Keratinocyte (primary cell): Measurements from ENCODE around the gene SLC22A31. TPM values are rescaled to one million over a fixed set of nuclear protein-coding genes. Genes with fewer than 3 reads are reported as not detected.

Experiments used
- DNase-seq: peaks from one replicate; pipeline ENCODE4 v3.0.0-alpha.2; 2011; ENCODE audit warnings: low read depth, missing footprints, low spot score
- FAIRE-seq: peaks from 2 replicates; lab custom pipeline; 2011; peaks lifted over from hg19 to GRCh38; lab: Jason Lieb, UNC
- H2AFZ ChIP-seq: 2 replicates; pipeline ENCODE4 v1.6.0; 2012; ENCODE audit warnings: low read length, control low read depth, inconsistent platforms; ENCODE audit not compliant: control insufficient read depth
- H3K27ac ChIP-seq: 2 replicates; pipeline ENCODE4 v1.5.1; 2011; ENCODE audit warnings: low read length; ENCODE audit not compliant: control insufficient read depth, insufficient read depth
- H3K27me3 ChIP-seq: 3 replicates; pipeline ENCODE4 v1.6.0; 2011; ENCODE audit warnings: low read length; ENCODE audit not compliant: control insufficient read depth, insufficient read depth; ENCODE audit errors: extremely low read depth
- H3K36me3 ChIP-seq, 2 experiments: 2 replicates in 1 of 2; 3 replicates in 1 of 2; pipeline ENCODE4 v1.5.1; 2011; ENCODE audit warnings: low read length in 2 of 2, mild to moderate bottlenecking in 1 of 2; ENCODE audit not compliant: control insufficient read depth in 2 of 2, insufficient read depth in 2 of 2; ENCODE audit errors: extremely low read depth in 1 of 2
- H3K4me1 ChIP-seq: 3 replicates; pipeline ENCODE4 v1.5.1; 2011; ENCODE audit warnings: low read length; ENCODE audit not compliant: control insufficient read depth, insufficient read depth; ENCODE audit errors: extremely low read depth
- H3K4me2 ChIP-seq: 3 replicates; pipeline ENCODE4 v1.6.0; 2011; ENCODE audit warnings: low read depth, low read length; ENCODE audit not compliant: control insufficient read depth, insufficient read depth; ENCODE audit errors: extremely low read depth
- H3K4me3 ChIP-seq, 3 experiments: fragments of 200-600 bp in 1 of 3; sonication (generic) in 1 of 3; 2 replicates in 2 of 3; 3 replicates in 1 of 3; pipeline ENCODE4 v1.5.1; 2011 to 2016; ENCODE audit warnings: low read length in 3 of 3, mild to moderate bottlenecking in 3 of 3, control low read depth in 2 of 3, inconsistent platforms in 1 of 3, low read depth in 1 of 3, mixed read lengths in 1 of 3, mixed run types in 1 of 3, moderate library complexity in 1 of 3; ENCODE audit not compliant: control insufficient read depth in 2 of 3, insufficient read depth in 2 of 3; ENCODE audit errors: extremely low read depth in 1 of 3
- H3K79me2 ChIP-seq: 2 replicates; pipeline ENCODE4 v1.6.0; 2012; ENCODE audit warnings: low read length; ENCODE audit not compliant: control insufficient read depth, insufficient read depth
- H3K9ac ChIP-seq: 3 replicates; pipeline ENCODE4 v1.6.0; 2011; ENCODE audit warnings: low read length; ENCODE audit not compliant: control insufficient read depth, insufficient read depth; ENCODE audit errors: extremely low read depth
- H3K9me1 ChIP-seq: 3 replicates; pipeline ENCODE4 v1.6.0; 2011; ENCODE audit warnings: low read length; ENCODE audit not compliant: control insufficient read depth, insufficient read depth; ENCODE audit errors: extremely low read depth
- H3K9me3 ChIP-seq: 2 replicates; pipeline ENCODE4 v1.5.1; 2012; ENCODE audit warnings: low read depth, low read length; ENCODE audit not compliant: control insufficient read depth
- H4K20me1 ChIP-seq: 3 replicates; pipeline ENCODE4 v1.6.0; 2011; ENCODE audit warnings: low read length; ENCODE audit not compliant: control insufficient read depth, insufficient read depth; ENCODE audit errors: extremely low read depth
- CTCF ChIP-seq, 3 experiments: IDR thresholded peaks in 1 of 3; conservative IDR thresholded peaks in 1 of 3; optimal IDR thresholded peaks in 1 of 3; 2 replicates in 2 of 3; 3 replicates in 1 of 3; pipeline versions ENCODE3 to v1.5.1; 2011; ENCODE audit warnings: low read length in 3 of 3, mild to moderate bottlenecking in 3 of 3, moderate library complexity in 2 of 3, control low read depth in 1 of 3, inconsistent platforms in 1 of 3; ENCODE audit not compliant: insufficient read depth in 2 of 3; ENCODE audit errors: extremely low read depth in 1 of 3
- EZH2 ChIP-seq: IDR thresholded peaks from one replicate; pipeline ENCODE4 v1.6.1; 2012; ENCODE audit warnings: inconsistent platforms, mild to moderate bottlenecking, low read length, moderate library complexity
- dilution Hi-C: fragments of 300-500 bp; cut with MboI; formaldehyde crosslinking; loops from one replicate; pipeline ENCODE4 v1.7.0; 2020; ENCODE audit warnings: low sequenced_read_pairs; ENCODE audit not compliant: extremely low pct_ligation_motif_present
- polyA plus RNA-seq, 5 experiments: library from polyadenylated mRNA; depleted of rRNA in 3 of 5; stranded (reverse) in 3 of 5; stranded (forward) in 1 of 5; unstranded in 1 of 5; fragments of >200 nt; gene quantifications; 1 replicate in 1 of 5; 2 replicates in 3 of 5; 3 replicates in 1 of 5; pipeline versions ENCODE4 v1.2.1 to v1.2.3, GENCODE V29; 2011 to 2012; ENCODE audit warnings: missing spikeins in 2 of 5, low read depth in 1 of 5, low replicate concordance in 1 of 5

Gene SLC22A31
- polyA plus RNA-seq, 1 donor (not counting 4 experiments of a cell fraction or from before 2014, with no cell fraction given): not detected

GRCh38 chr16:89168381-89169189 lies 31.8 kb downstream of the SLC22A31 start:
- dilution Hi-C loops: no loop called here
- Histone ChIP-seq H3K4me1 (peaks cover 7% of the 10 kb centered on the region), H3K27me3 (peaks cover 57% of the 10 kb centered on the region), H3K79me2 (no peaks in the 10 kb centered on the region), H3K9me1 (no peaks in the 10 kb centered on the region), H3K4me3 (no peak overlapping the region), H4K20me1 (peaks cover 2% of the 10 kb centered on the region), H2AFZ (no peak overlapping the region), H3K36me3 (no peaks in the 10 kb centered on the region), H3K4me2 (no peak overlapping the region), H3K9me3 (no peaks in the 10 kb centered on the region), H3K9ac (no peak overlapping the region), H3K27ac (no peak overlapping the region)
- TF ChIP-seq CTCF (optimal IDR thresholded peaks at IDR 0.05 in 1 of 3, IDR thresholded peaks at IDR 0.05 in 1 of 3, conservative IDR thresholded peaks at IDR 0.05 in 1 of 3; ENCODE audit: extremely low read depth in 1 of 3, insufficient read depth in 2 of 3, low read length in 3 of 3) (peak in 2 of 3 experiments; percentile 10 to 29), EZH2 (no peak)
- DNase-seq: no peak
- no peak for FAIRE-seq

- dilution Hi-C loops: no loop called here
Observed at GRCh38 chr16:89167425-89167941, 32.9 kb downstream of the SLC22A31 start.

More at GRCh38 chr16:89167425-89167941, 32.9 kb downstream of the SLC22A31 start:
- TF ChIP-seq EZH2 (no peak), CTCF (optimal IDR thresholded peaks at IDR 0.05 in 1 of 3, IDR thresholded peaks at IDR 0.05 in 1 of 3, conservative IDR thresholded peaks at IDR 0.05 in 1 of 3; ENCODE audit: extremely low read depth in 1 of 3, insufficient read depth in 2 of 3, low read length in 3 of 3) (peak; percentile 63 to 99 (median 94))
- Histone ChIP-seq H3K27ac (no peak overlapping the region), H3K9me3 (no peaks in the 10 kb centered on the region), H3K4me1 (peaks cover 7% of the 10 kb centered on the region), H3K4me2 (no peak overlapping the region), H3K36me3 (no peaks in the 10 kb centered on the region), H3K9me1 (no peaks in the 10 kb centered on the region), H2AFZ (no peak overlapping the region), H3K9ac (no peak overlapping the region), H3K4me3 (no peak overlapping the region), H3K79me2 (no peaks in the 10 kb centered on the region), H4K20me1 (peaks cover 2% of the 10 kb centered on the region), H3K27me3 (peaks cover 46% of the 10 kb centered on the region)
- no peak for FAIRE-seq
- no peak for DNase-seq
